HG02840 (cell line): ENCODE measurements around the gene GNG7.
"Not testable (repeated sequence)": the region's sequence is repeated elsewhere in the genome, so short reads cannot be mapped to it uniquely, and the experiment has no call there.

ENCODE experiments used
- ATAC-seq: cut with Tn5 transposase; IDR thresholded peaks from one replicate; pipeline ENCODE4 v1.9.1; 2021; ENCODE audit warnings: mild to moderate bottlenecking, moderate library complexity, moderate number of reproducible peaks; ENCODE audit not compliant: unreplicated experiment, low FRiP score

Gene GNG7

DNA sequence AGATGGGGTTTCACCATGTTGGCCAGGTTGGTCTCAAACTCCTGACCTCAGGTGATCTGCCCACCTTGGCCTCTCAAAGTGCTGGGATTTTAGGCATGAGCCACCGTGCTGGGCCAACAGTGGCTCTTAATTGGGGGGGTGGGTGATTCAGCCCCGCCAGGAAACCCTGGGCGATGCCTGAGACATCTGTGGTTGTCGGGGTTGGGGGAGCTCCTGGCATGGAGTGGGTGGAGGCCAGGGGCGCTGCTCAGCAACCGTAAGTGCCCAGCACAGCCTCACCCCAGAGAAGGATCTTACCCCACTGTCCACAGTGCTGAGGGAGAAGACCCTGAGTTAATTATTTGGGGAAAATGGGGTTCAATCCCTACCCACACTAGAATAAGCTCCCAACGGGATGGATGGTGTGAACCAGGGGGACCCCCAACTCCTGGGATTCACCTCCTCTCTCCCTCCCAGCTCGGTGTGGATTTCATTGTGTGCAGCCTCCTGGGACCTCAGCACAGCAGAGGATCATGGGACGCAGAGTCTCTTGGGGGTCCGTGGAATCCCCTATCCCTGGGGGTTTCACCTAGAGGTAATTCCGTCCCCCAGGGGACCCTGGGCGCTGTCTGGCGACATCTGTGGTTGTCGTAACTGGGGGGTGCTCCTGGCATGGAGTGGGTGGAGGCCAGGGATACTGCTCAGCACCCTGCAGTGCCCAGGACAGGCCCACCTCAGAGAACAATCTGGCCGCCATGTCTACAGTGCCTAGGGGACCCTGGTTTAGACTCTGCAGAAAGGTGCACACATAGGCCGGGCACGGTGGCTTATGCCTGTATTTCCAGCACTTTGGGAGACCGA is 157.7 kb downstream of the GNG7 start:
- no peak for ATAC-seq

DNA sequence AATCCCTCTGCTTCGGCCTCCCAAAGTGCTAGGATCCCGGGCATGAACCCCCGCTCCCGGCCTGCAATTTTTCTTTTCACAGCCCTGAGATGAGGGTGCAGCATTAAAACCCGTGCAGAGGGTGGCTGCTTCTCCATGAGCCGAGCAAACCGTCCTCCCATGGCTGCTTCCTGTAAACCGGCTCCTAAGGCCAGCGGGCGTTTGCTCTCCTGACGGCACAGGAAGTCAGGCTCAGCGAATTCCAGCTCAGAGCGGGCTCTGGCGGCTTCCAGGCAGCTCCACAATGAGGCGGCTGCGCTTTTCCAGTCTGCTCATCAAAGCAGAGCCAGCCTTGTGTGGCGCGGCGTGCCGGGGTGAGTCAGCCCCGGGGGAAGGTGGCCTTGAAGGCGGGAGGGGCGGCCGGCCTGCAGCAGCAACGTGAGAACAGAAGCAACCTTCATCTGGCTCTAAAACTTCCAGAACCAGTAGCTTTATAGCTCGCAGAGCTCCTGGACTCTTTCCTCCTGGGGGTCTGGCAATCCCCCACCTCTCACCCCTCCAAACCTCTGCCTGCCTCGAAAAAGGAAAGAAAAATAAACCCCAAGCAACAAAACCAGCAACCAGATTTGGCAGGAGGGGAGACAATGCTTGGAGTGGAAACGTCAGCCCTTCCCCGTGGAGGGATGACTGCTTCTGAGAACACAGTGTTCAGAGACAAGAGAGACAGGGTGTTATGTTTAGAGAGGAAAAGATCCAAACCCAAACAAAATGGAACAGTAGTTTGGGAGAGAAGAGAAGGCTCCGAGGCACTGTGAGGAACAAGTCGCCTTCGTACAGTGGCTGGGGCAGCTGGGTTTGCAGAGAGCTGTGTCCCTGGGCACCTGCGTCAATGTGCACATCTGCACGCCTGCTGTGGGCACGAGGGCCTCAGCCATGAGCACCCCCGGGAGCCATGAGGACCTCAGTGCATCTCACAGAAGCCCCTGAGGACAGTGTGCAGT is 158.7 kb downstream of the GNG7 start:
- ATAC-seq, result no peak

DNA sequence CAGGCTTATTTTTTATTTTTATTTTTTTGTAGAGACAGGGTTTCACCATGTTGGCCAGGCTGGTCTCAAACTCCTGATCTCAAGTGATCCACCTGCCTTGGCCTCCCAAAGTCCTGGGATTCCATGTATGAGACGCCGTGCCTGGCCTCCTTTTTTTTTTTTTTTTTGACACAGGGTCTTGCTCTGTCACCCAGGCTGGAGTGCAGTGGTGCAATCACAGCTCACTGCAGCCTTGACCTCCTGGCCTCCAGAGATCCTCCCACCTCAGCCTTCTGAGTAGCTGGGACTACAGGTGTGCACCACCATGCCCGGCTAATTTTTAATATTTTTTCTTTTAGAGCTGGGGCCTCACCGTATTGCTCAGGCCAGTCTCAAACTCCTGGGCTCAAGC is 159.4 kb downstream of the GNG7 start:
- ATAC-seq, result not testable (repeated sequence)

DNA sequence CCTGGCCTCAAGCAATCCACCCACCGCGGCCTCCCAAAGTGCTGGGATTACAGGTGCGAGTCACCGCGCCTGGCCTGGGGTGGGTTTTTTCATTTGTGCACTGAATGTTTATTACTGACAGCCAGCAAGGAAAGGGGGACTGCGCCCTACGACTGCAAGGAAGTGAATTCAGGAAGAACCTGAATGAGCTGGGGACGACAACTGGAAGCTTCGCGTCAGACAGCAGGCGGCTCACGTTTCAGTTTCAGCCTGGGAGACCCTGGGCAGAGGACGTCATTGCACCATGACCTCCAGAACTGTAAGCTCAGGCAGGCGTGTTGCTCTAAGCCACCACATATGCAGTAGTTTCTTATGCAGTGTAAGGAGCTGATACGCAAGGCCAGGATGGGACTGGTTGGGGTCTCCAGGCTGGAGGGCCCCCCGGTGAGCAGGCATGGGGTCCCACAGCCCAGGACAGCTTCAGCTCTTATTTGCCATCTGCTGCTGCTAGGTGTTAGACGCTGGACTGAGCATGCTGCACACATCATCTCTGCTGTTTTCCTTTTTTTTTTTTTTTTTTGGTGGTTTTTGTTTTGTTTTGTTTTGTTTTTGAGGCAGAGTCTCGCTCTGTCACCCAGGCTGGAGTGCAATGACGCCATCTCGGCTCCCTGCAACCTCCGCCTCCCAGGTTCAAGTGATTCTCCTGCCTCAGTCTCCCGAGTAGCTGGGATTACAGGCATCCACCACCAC is 160.0 kb downstream of the GNG7 start:
- no peak for ATAC-seq

DNA sequence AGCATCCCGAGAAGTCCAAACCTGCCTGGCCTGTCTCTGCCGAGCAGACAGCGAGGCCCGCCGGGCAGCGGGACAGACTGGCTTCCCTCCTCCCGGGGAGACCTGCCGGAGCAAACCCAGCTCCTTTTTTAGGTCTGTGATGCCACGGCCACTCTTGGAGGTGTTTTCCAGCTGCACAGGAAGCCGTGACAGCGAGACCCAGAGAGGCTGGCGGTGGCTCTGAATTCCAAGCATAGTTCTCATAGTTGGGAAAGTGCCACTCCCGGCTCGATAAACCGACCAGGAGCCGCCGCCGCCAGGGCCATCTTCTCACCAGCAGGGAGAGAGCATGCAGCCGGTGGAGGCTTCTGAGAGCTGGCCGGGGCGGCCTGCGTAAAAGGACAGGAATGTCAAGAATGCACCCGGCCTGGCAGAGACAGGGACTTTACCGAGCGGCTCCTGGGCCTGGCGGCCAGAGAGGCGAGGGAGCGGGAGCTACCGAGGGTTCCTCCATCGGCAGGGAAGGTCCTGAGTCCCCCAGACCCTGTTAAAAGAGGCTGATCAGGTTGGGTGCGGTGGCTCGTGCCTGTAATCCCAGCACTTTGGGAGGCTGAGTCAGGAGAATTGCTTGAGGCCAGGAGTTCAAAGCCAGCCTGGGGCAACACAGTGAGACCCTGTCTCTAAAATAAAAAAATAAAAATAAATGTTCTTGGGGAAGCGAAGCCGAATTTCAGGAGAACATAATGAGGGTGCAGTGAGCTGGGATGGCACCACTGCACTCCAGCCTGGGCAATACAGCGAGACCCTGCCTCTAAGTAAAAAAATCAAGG is 161.6 kb downstream of the GNG7 start:
- no peak for ATAC-seq

- no peak for ATAC-seq
These were observed 162.2 kb downstream of the GNG7 start for GRCh38 chr19:2540251-2540645.

GRCh38 chr19:2538096-2538757 is 164.3 kb downstream of the GNG7 start:
- no peak for ATAC-seq

- not testable (repeated sequence) for ATAC-seq
These were observed 164.9 kb downstream of the GNG7 start for GRCh38 chr19:2537584-2537983.

DNA sequence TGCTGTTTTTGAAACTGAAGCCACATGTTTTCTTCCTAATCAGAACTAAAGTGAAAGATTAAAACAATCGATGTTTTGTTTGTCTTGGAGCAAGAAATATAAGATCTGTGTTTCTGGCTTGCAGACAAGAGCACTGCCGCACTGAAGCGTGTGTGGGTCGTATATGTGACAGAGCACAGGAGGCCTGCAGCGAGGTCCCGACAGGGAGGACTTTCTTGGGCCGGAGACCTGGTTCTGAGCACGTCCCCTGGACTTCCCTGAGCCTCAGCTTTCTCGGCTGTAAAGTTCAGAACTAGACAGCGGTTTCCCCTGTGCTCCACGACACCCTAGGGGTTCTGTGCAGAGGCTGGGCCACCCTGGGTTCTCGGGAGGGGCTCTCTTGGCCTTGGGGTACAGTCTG is 166.0 kb downstream of the GNG7 start:
- ATAC-seq, result no peak

- ATAC-seq, result no peak
These were observed 168.0 kb downstream of the GNG7 start for GRCh38 chr19:2534423-2535013.

GRCh38 chr19:2533686-2534422 is 168.6 kb downstream of the GNG7 start:
- ATAC-seq, result no peak

- ATAC-seq, result no peak
These were observed 169.4 kb downstream of the GNG7 start for GRCh38 chr19:2533072-2533425.

DNA sequence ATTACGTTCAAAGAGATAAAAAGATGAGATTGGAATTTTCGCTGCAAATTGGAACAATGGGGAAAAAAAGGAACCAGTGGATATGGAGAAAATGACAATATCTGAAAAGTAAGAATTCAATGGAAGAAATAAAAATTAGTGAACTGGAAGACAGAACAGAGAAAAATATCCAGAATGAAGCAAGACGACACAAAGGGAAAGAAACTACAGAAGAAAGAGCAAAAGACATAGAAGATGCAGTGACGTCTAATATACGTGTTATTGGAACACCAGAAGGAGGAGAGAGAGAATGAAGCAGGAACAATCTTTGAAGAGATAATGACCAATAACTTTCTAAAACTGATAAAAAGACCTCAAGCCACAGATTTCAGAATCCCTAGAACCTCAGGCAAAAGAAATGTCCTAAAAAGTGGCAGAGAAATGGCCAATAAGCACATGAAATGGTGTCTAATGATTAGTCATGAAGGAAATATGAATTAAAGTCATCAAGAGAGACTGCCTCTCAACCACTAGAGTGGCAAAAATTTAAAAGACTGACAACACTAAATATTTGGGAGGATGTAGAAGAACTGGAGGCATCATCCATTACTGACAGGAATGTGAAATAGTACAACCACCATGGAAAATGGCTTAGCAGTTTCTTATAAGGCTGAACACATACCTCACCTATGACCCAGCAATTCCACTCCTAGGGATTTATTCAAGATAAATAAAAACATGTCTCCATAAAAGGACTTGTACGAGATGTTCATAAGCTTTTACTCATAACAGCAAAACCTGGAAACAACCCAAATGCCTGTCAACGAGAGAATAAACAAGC is 170.0 kb downstream of the GNG7 start:
- ATAC-seq, result no peak

GRCh38 chr19:2529942-2530341 is 172.6 kb downstream of the GNG7 start:
- ATAC-seq, result not testable (repeated sequence)

- ATAC-seq, result no peak
These were observed 173.0 kb downstream of the GNG7 start for GRCh38 chr19:2529473-2529918.

GRCh38 chr19:2528675-2529101 is 173.8 kb downstream of the GNG7 start:
- no peak for ATAC-seq

GRCh38 chr19:2527686-2528085 is 174.8 kb downstream of the GNG7 start:
- ATAC-seq, result no peak
